Measurements from ENCODE around the gene SPTBN1.
"Not testable (repeated sequence)": the region's sequence is repeated elsewhere in the genome, so short reads cannot be mapped to it uniquely, and the experiment has no call there.

GRCh38 chr2:54509043-54509442 lies 52.9 kb downstream of the SPTBN1 start:
- TF ChIP-seq YY1 (IDR thresholded peaks at IDR 0.05; ENCODE audit: insufficient read depth, insufficient read length); SUZ12 (IDR thresholded peaks at IDR 0.05; ENCODE audit: extremely low read depth, insufficient read depth, insufficient read length): not testable (repeated sequence)
